Hypothalamus (tissue), 51 donors: ENCODE results near the gene BMS1.
"Not testable (repeated sequence)": the region's sequence is repeated elsewhere in the genome, so short reads cannot be mapped to it uniquely, and the experiment has no call there.

Source experiments
- DNase-seq, 51 donors: peaks; one replicate each; lab custom pipeline; 2025; lab: John Stamatoyannopoulos, UW

Gene BMS1

DNA sequence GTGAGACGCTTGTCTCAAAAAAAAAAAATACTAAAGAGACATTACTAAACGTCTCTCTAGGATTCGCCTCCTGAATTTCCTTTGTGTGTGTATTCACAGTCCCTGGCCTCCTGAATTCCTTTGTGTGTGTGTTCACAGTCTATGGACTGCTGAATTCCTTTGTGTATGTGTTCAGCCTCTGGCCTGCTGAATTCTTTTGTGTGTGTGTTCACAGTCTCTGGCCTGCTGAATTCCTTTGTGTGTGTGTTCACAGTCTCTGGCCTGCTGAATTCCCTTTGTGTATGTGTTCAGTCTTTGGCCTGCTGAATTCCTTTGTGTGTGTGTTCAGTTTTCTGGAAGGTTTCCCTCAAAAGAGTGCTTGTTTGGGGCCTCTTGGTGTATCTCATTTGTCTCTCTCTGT is 8.2 kb downstream of the BMS1 start:
- no peak for DNase-seq

GRCh38 chr10:42795701-42796100 is 13.1 kb downstream of the BMS1 start:
- peak in 1 of 51 donors; percentile 19 for DNase-seq

DNA sequence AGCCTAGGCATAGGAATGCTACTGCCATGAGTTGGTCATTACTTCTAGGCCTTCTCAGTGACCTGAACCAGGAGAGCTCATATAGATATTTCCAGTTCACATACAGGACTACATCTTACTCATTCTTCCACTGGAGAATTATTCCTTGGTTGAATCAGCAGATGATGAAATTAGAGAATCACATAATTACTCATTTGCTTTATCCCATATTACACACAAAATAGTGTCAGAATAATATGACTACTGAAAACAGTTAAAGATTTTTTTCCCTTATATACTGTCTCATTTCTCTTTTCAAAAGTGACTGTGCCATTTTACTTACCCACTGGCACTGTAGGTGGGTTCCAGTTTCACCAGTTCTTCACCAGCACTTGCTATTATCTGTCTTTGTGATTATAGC is 18.5 kb downstream of the BMS1 start:
- DNase-seq, result no peak

DNA sequence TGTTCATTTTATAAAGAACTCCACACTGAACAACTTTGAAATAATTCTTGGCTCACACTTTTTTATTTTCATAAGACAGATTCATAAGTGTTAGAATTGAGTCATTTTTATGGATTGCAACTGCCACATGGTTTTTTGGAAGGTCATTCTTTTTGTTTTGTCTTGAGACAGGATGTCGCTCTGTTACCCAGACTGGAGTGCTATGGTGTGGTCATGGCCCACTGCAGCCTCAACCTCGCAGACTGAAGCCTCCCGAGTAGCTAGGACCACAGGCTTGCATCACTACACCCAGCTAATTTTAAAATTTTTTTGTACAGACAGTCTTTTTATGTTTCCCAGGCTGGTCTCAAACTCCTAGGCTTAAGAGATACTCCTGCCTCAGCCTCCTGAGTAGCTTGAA is 20.3 kb downstream of the BMS1 start:
- DNase-seq, result no peak

GRCh38 chr10:42809676-42810075 is 27.1 kb downstream of the BMS1 start:
- no peak for DNase-seq

GRCh38 chr10:42812028-42812427 is 29.4 kb downstream of the BMS1 start:
- no peak for DNase-seq

DNA sequence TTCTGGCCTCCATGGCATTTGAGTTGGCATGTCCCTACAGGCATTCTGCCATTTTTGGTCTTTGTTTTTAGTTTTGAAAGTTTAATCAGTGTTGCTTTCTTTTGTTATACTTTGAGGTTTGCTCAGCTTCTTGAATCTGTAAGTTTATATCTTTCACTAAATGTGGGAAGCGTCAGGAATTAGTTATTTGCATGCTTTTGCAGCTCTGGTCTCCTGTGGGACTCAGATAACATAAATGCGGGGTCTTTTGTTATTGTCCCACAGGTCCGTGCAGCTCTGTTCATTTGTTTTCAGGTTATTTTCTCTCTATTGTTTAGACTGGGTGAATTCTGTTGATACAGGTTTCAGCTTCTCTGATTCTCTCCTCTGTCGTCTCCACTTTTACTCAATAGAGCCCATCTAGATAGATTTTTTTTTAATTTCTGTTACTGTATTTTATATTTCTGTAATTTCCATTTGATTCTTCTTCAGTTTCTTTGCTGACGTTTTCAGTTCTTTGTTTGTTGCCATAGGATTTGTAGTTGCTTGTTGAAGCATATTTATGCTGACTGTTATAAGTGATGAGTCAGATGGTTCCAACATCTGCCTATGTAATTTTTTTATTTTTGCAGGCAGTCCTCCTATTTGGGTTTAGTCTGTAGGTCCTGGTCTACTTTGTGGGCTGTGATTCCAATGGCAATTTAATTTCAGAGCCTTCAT is 31.5 kb downstream of the BMS1 start:
- DNase-seq, result not testable (repeated sequence)

DNA sequence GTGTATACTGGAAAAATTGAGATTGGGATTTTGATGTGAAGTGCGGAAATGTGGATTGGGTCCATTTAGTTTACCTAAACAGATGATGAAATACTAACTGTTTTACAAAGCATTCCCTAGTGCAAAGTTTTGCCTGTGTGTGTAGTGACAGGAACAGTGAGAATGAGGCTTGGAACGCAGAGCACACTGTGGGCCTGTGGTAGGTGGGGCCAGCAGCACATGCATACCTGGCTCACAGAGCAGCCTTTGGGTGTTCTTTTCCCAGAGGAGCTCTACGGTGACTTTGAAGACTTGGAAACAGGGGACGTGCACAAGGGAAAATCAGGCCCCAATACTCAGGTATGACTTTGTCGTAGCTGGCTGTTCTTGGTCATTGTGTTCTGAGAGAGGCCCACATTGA is 33.7 kb downstream of the BMS1 start:
- DNase-seq, result not testable (repeated sequence)

GRCh38 chr10:42816912-42817311 is 34.3 kb downstream of the BMS1 start:
- DNase-seq, result no peak

- DNase-seq, result not testable (repeated sequence)
Measured at GRCh38 chr10:42817417-42817816, 34.8 kb downstream of the BMS1 start.

- not testable (repeated sequence) for DNase-seq
Measured at GRCh38 chr10:42826759-42827158, 44.2 kb downstream of the BMS1 start.

DNA sequence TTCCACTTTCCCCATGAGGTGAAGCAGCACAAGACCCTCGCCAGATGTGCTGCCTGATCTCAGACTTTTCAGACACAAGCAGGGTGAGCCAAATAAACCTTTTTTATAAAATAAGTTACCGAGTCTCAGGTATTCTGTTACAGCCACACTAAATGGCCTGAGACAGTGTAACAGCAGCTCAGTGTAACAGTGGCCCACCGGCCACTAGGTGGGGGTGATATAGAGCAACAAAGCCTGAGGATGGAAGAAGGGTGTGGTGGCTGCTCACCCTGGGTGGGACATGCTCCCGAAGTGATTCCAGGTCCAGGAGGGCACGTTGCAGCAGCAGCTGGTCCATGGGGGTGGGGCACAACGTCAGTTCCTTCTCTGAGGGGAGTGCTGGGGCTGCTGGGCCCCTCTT is 44.6 kb downstream of the BMS1 start:
- no peak for DNase-seq

- DNase-seq, result not testable (repeated sequence)
Measured at GRCh38 chr10:42828391-42828790, 45.8 kb downstream of the BMS1 start.

GRCh38 chr10:42830237-42830636 is 47.6 kb downstream of the BMS1 start:
- DNase-seq, result peak in 17 of 51 donors; percentile 6 to 45 (median 17)

DNA sequence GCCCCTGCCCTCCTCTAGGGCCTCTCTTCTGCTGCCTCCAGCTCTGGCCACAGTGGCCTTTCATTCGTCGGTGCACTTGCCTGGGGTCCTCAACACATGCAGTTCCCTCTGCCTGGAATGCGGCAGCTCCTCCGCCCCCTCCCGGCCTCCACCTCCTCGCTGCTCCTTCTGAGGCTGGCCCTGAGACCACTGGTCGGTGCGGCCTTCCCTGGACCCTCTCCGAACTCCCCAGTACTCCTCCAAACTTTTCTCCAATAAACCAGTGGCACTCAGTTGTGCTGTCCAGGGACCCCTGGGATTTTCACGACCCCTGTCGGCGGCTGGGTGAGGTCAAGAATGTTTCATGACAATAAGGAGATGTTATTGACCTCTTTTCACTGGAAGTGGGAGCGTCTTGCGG is 53.5 kb downstream of the BMS1 start:
- DNase-seq, result no peak

DNA sequence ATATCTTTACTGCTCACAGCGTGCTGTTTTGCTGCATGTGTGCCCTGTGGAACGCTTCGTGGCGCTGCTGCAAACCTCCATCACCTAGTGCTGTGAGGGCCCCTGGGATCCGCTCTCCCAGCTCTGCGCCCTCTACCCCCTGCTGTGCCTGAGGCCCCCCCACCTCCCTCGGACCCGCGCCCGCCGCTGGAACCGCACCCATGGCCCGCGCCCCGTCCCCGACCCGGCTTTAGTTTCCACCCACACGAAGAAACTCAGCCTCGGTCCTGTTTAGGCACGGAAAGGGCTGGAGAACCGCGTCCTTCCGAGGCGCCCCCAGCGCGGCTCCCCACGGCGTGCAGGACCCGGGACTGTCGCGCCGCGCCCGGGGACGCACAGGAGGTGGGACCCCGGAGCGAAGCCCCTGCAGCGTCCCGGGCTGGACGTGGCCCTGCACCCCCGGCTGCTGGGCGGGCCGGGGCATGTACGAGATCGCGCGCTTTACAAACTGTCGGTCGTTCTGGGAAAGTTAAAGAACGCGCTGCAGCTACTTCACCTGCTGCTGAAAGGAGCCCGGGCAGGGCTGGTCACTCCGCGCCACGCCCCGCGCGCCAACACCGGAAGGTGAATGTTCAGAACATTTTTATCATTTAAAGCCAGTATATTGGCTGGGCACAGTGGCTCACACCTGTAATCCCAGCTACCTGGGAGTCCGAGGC is 54.3 kb downstream of the BMS1 start:
- peak in 10 of 51 donors; percentile 3 to 40 (median 15) for DNase-seq

GRCh38 chr10:42844810-42845209 is 62.2 kb downstream of the BMS1 start:
- not testable (repeated sequence) for DNase-seq

DNA sequence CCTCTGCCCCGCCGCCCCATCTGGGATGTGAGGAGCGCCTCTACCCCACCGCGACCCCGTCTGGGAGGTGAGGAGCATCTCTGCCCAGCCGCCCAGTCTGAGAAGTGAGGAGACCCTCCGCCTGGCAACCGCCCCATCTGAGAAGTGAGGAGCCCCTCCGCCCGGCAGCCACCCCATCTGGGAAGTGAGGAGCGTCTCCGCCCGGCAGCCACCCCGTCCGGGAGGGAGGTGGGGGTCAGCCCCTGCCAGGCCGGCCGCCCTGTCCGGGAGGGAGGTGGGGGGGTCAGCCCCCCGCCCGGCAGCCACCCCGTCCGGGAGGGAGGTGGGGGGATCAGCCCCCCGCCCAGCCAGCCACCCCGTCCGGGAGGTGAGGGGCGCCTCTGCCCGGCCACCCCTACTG is 64.7 kb downstream of the BMS1 start:
- DNase-seq, result not testable (repeated sequence)

DNA sequence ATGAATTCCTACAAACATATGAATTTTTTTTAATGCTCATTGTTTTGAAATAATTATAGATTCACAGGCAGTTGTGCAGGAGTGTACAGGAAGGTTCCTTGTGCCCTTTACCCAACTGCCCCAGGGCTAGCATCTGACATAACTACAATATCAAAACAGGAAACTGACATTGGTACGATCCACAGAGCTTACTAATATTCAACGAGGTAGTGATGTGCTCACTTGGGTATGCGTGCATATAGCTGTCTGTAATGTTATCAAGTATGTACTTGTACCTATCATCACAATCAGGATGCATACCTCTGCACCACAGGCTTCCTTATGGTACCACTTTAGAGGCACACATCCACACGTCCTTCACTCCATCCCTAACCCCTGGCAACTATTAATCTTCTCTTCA is 68.3 kb downstream of the BMS1 start:
- no peak for DNase-seq

GRCh38 chr10:42859256-42859655 is 76.7 kb downstream of the BMS1 start:
- DNase-seq, result no peak

- DNase-seq, result not testable (repeated sequence)
Measured at GRCh38 chr10:42860016-42860415, 77.4 kb downstream of the BMS1 start.

GRCh38 chr10:42862801-42863200 is 80.2 kb downstream of the BMS1 start:
- DNase-seq, result not testable (repeated sequence)
